Liver (tissue), 9 donors: ENCODE data around the gene CLCN1. TPM values are rescaled to one million over a fixed set of nuclear protein-coding genes. Genes with fewer than 3 reads are reported as not detected.

ENCODE experiments used
- DNase-seq: peaks from one replicate; pipeline ENCODE4 v3.0.0-alpha.2; 2017; ENCODE audit warnings: low spot score
- H3K27ac ChIP-seq, 2 donors: one replicate each; pipeline ENCODE4 v1.7.0; 2013; ENCODE audit warnings: inconsistent platforms in 2 of 2, low read length in 2 of 2, control low read depth in 1 of 2, low read depth in 1 of 2, mild to moderate bottlenecking in 1 of 2
- H3K27me3 ChIP-seq, 4 donors: one replicate each; pipeline versions ENCODE4 v1.6.1 to v1.7.0; 2013; ENCODE audit warnings: low read length in 3 of 4, inconsistent platforms in 1 of 4, mild to moderate bottlenecking in 1 of 4, moderate library complexity in 1 of 4; ENCODE audit not compliant: control insufficient read depth in 4 of 4, insufficient read depth in 4 of 4
- H3K36me3 ChIP-seq, 4 donors: one replicate each; pipeline versions ENCODE4 v1.6.1 to v1.7.0; 2013; ENCODE audit warnings: low read length in 3 of 4, mild to moderate bottlenecking in 3 of 4, low read depth in 1 of 4, moderate library complexity in 1 of 4; ENCODE audit not compliant: control insufficient read depth in 4 of 4, insufficient read depth in 3 of 4
- H3K4me1 ChIP-seq, 4 donors: one replicate each; pipeline versions ENCODE4 v1.6.1 to v1.7.0; 2013; ENCODE audit warnings: low read length in 3 of 4, mild to moderate bottlenecking in 3 of 4, moderate library complexity in 1 of 4; ENCODE audit not compliant: control insufficient read depth in 4 of 4, insufficient read depth in 4 of 4
- H3K4me3 ChIP-seq, 3 donors: one replicate each; pipeline versions ENCODE4 v1.6.1 to v1.7.0; 2013; ENCODE audit warnings: low read length in 3 of 3, control low read depth in 1 of 3, low read depth in 1 of 3, mild to moderate bottlenecking in 1 of 3
- H3K9ac ChIP-seq, 2 donors: one replicate each; pipeline ENCODE4 v1.7.0; 2013; ENCODE audit warnings: low read length in 2 of 2, mild to moderate bottlenecking in 2 of 2, moderate library complexity in 2 of 2, control low read depth in 1 of 2, low read depth in 1 of 2
- H3K9me3 ChIP-seq, 4 donors: one replicate each; pipeline versions ENCODE4 v1.6.1 to v1.7.0; 2013; ENCODE audit warnings: low read length in 3 of 4; ENCODE audit not compliant: control insufficient read depth in 4 of 4
- CTCF ChIP-seq: fragments of 150-350 bp; IDR thresholded peaks from 2 replicates; pipeline ENCODE4 v1.5.1; 2017; ENCODE audit warnings: improper control_type of control experiment, low read depth, low read length; ENCODE audit not compliant: missing input control
- FOXA2 ChIP-seq: IDR thresholded peaks from 2 replicates; pipeline ENCODE4 v1.6.1; 2016; ENCODE audit warnings: antibody characterized with exemption
- GABPA ChIP-seq, 2 donors: IDR thresholded peaks in 1 of 2; conservative IDR thresholded peaks in 1 of 2; 2 replicates each; pipeline ENCODE4 v1.6.1; 2016; ENCODE audit warnings: antibody characterized with exemption in 2 of 2, mild to moderate bottlenecking in 1 of 2, moderate library complexity in 1 of 2
- HNF4A ChIP-seq, 2 donors: conservative IDR thresholded peaks; 2 replicates each; pipeline ENCODE4 v1.6.1; 2016; ENCODE audit warnings: antibody characterized with exemption in 2 of 2, mild to moderate bottlenecking in 2 of 2
- JUND ChIP-seq, 2 donors: IDR thresholded peaks; 2 replicates each; pipeline ENCODE4 v1.6.1; 2016; ENCODE audit warnings: antibody characterized with exemption in 2 of 2
- MAX ChIP-seq: IDR thresholded peaks from 2 replicates; pipeline ENCODE4 v1.6.1; 2016; ENCODE audit warnings: antibody characterized with exemption
- NR2F2 ChIP-seq: IDR thresholded peaks from 2 replicates; pipeline ENCODE4 v1.6.1; 2016; ENCODE audit warnings: antibody characterized with exemption
- REST ChIP-seq: IDR thresholded peaks from 2 replicates; pipeline ENCODE4 v1.6.1; 2016; ENCODE audit warnings: antibody characterized with exemption, mild to moderate bottlenecking
- TAF1 ChIP-seq: conservative IDR thresholded peaks from 2 replicates; pipeline ENCODE4 v1.6.1; 2016; ENCODE audit warnings: antibody characterized with exemption, mild to moderate bottlenecking
- ZBTB33 ChIP-seq: IDR thresholded peaks from 2 replicates; pipeline ENCODE4 v1.6.1; 2016; ENCODE audit warnings: antibody characterized with exemption
- WGBS: extraction: QIAGEN DNeasy Blood & Tissue Kit; methylation state at CpG from one replicate; pipeline ENCODE4 v1.1.7; 2013; 5-methylcytosine and 5-hydroxymethylcytosine counted together
- polyA plus RNA-seq, 2 donors: library from polyadenylated mRNA; stranded (reverse) in 1 of 2; unstranded in 1 of 2; fragments of 200-250 nt in 1 of 2; fragments of >200 nt in 1 of 2; fragmentation: Nextera tagmentation in 1 of 2; extraction: Ambion mirVana in 1 of 2; gene quantifications; one replicate each; pipeline versions ENCODE4 v1.2.1 to v1.2.3, GENCODE V29; 2013 to 2015
- total RNA-seq, 2 donors: library from RNA; depleted of rRNA; stranded (reverse); fragments of >200 nt; gene quantifications; one replicate each; pipeline ENCODE4 v1.2.3, GENCODE V29; 2014
- donor health status: healthy.
- donor health status: healthy.
- donor health status: healthy.
- donor health status: healthy.
- donor health status: healthy.

Gene CLCN1
- total and polyA plus RNA-seq, 4 donors = 0.01 to 0.08 TPM; not detected in 2

- no peak for TF ChIP-seq TAF1
- no peak for TF ChIP-seq ZBTB33
- TF ChIP-seq JUND (IDR thresholded peaks at IDR 0.05) = no peak
- no peak for TF ChIP-seq REST
- Histone ChIP-seq H3K27ac (no peak overlapping the region), H3K4me3 (no peak overlapping the region), H3K36me3 (peaks cover 0 to 25% (median 6%) of the 10 kb centered on the region in 4 donors), H3K4me1 (peaks cover 29 to 70% (median 66%) of the 10 kb centered on the region in 4 donors), H3K27me3 (no peaks in the 10 kb centered on the region), H3K9ac (no peak overlapping the region), H3K9me3 (no peaks in the 10 kb centered on the region)
- no peak for DNase-seq
- WGBS = 91% methylated on average over 16 of the region's 16 CpGs
These were observed 82.0 kb downstream of the CLCN1 start for GRCh38 chr7:143397710-143398530.

- Histone ChIP-seq H3K4me3 (no peak overlapping the region), H3K9me3 (no peaks in the 10 kb centered on the region), H3K36me3 (peaks cover 0 to 25% (median 6%) of the 10 kb centered on the region in 4 donors), H3K27me3 (no peaks in the 10 kb centered on the region), H3K4me1 (peaks cover 23 to 67% (median 61%) of the 10 kb centered on the region in 4 donors), H3K9ac (no peak overlapping the region), H3K27ac (no peak overlapping the region)
- TF ChIP-seq NR2F2 = no peak
- TF ChIP-seq FOXA2 = no peak
- no peak for TF ChIP-seq HNF4A (conservative IDR thresholded peaks at IDR 0.05)
- no peak for TF ChIP-seq MAX
- no peak for DNase-seq
- 94% methylated on average over 14 of the region's 14 CpGs for WGBS
These were observed 82.7 kb downstream of the CLCN1 start for GRCh38 chr7:143398616-143399015.

GRCh38 chr7:143399151-143399550 lies 83.2 kb downstream of the CLCN1 start:
- H3K36me3 ChIP-seq = peaks cover 0 to 25% (median 6%) of the 10 kb centered on the region in 4 donors
- no peak overlapping the region for H3K27ac ChIP-seq
- H3K9ac ChIP-seq = no peak overlapping the region
- H3K4me1 ChIP-seq = peaks cover 17 to 62% (median 55%) of the 10 kb centered on the region in 4 donors
- H3K27me3 ChIP-seq = no peaks in the 10 kb centered on the region
- no peak for TF ChIP-seq GABPA (IDR thresholded peaks at IDR 0.05 in 1 of 2, conservative IDR thresholded peaks at IDR 0.05 in 1 of 2)
- no peak for TF ChIP-seq CTCF
- DNase-seq = no peak
- no peak overlapping the region for H3K4me3 ChIP-seq
- WGBS = 93% methylated on average over 8 of the region's 8 CpGs
- no peaks in the 10 kb centered on the region for H3K9me3 ChIP-seq
